Right lobe of liver (tissue), 6 donors: ENCODE data around the gene UBE2H. TPM values are rescaled to one million over a fixed set of nuclear protein-coding genes. Genes with fewer than 3 reads are reported as not detected.
A peak's percentile ranks its signal among the peaks of the same experiment; 100 is the strongest.

Experiments used
- ATAC-seq, 4 donors: fragments of 200-7000 bp; cut with Tn5 transposase; one replicate each; pipeline ENCODE4 v1.9.1; 2020; ENCODE audit warnings: mild to moderate bottlenecking in 4 of 4, moderate library complexity in 4 of 4
- DNase-seq, 3 donors: peaks; one replicate each; pipeline ENCODE4 v3.0.0-alpha.2; 2020
- H3K27ac ChIP-seq, 3 donors: fragments of 200-600 bp; one replicate each; pipeline ENCODE4 v1.8.0; 2022
- H3K27me3 ChIP-seq, 2 donors: fragments of 200-600 bp; one replicate each; pipeline ENCODE4 v1.8.0; 2022
- H3K36me3 ChIP-seq, 4 donors: fragments of 200-600 bp; sonication (generic) in 1 of 4; one replicate each; pipeline versions ENCODE4 v1.5.1 to v1.8.0; 2017 to 2022; ENCODE audit warnings: control low read depth in 1 of 4
- H3K4me1 ChIP-seq, 4 donors: fragments of 200-600 bp; sonication (generic) in 1 of 4; one replicate each; pipeline versions ENCODE4 v1.5.1 to v1.8.0; 2017 to 2022; ENCODE audit warnings: control low read depth in 1 of 4
- H3K4me3 ChIP-seq, 3 donors: fragments of 200-600 bp; one replicate each; pipeline ENCODE4 v1.8.0; 2022
- H3K9me3 ChIP-seq, 4 donors: fragments of 200-600 bp; sonication (generic) in 1 of 4; one replicate each; pipeline versions ENCODE4 v1.5.1 to v1.8.0; 2017 to 2022; ENCODE audit warnings: control low read depth in 1 of 4
- CTCF ChIP-seq, 4 donors: fragments of 200-600 bp in 3 of 4; fragments of 450-650 bp in 1 of 4; IDR thresholded peaks; one replicate each; pipeline versions ENCODE4 v1.5.1 to v1.8.0; 2016 to 2022; ENCODE audit warnings: antibody characterized with exemption in 4 of 4, mild to moderate bottlenecking in 2 of 4
- POLR2A ChIP-seq: fragments of 450-650 bp; IDR thresholded peaks from one replicate; pipeline ENCODE4 v1.6.1; 2017; ENCODE audit warnings: antibody characterized with exemption, mild to moderate bottlenecking
- WGBS: methylation state at CpG from one replicate; pipeline ENCODE4 v1.1.6; 2018; ENCODE audit warnings: low coverage, low lambda C conversion rate; ENCODE audit not compliant: insufficient coverage; ENCODE audit errors: missing lambda C conversion rate; 5-methylcytosine and 5-hydroxymethylcytosine counted together
- intact Hi-C, 2 donors: fragments of 100-400 bp; cut with DNase I; formaldehyde crosslinking; loops; one replicate each; pipeline versions ENCODE4 v1.11.2 to v1.14.1; 2022
- total RNA-seq, 6 experiments: library from RNA; depleted of rRNA in 2 of 6; stranded (reverse); fragments of >200 nt in 2 of 6; fragmentation: NEBNext Ultra II Directional in 3 of 6; extraction: Animal tissue kit (Norgen Biotek cat#: 25700) in 3 of 6; gene quantifications; one replicate each; pipeline versions ENCODE4 v1.1.0 to v1.2.4, GENCODE V29; 2016 to 2023
- donor health status: DM: no; HTN: yes; CAD: no.
- donor health status: DM: no; HTN: no; CAD: no.
- donor health status: DM: no; HTN: no; CAD: no.
- donor health status: DM: no; HTN: yes; CAD: no.
- donor health status: DM: no; HTN: yes; CAD: no.

The UBE2H gene
- total RNA-seq, 6 experiments from 2014 or later: 27.4 to 47.0 (median 35.6) TPM

GRCh38 chr7:129789000-129789399 is 163.8 kb downstream of the UBE2H start:
- intact Hi-C loops: no loop called here
- peaks cover 0 to 20% of the 10 kb centered on the region in 2 donors for H3K27me3 ChIP-seq
- no peak for DNase-seq

GRCh38 chr7:129786825-129787563 is 165.8 kb downstream of the UBE2H start:
- TF ChIP-seq POLR2A: no peak
- TF ChIP-seq CTCF (IDR thresholded peaks at IDR 0.05): no peak
- Histone ChIP-seq H3K36me3 (no peaks in the 10 kb centered on the region), H3K27me3 (peaks cover 0 to 38% of the 10 kb centered on the region in 2 donors), H3K4me1 (peaks cover 0 to 19% (median 6%) of the 10 kb centered on the region in 4 donors), H3K27ac (no peak overlapping the region), H3K4me3 (no peak overlapping the region), H3K9me3 (no peaks in the 10 kb centered on the region)
- DNase-seq: no peak
- intact Hi-C loops: no loop called here
- 21% methylated on average over 6 of the region's 13 CpGs for WGBS
- ATAC-seq: no peak

More at GRCh38 chr7:129789000-129789399, 163.8 kb downstream of the UBE2H start:
- H3K4me3 ChIP-seq: no peak overlapping the region
- no peak overlapping the region for H3K27ac ChIP-seq
- no peak for ATAC-seq
- H3K4me1 ChIP-seq: peaks cover 0 to 12% (median 5%) of the 10 kb centered on the region in 4 donors
- TF ChIP-seq CTCF (IDR thresholded peaks at IDR 0.05) (no peak), POLR2A (no peak)
- 82% methylated on average over 2 of the region's 6 CpGs for WGBS
- no peaks in the 10 kb centered on the region for H3K36me3 ChIP-seq
- no peaks in the 10 kb centered on the region for H3K9me3 ChIP-seq

GRCh38 chr7:129785685-129786514 is 166.9 kb downstream of the UBE2H start:
- H3K36me3 ChIP-seq: no peaks in the 10 kb centered on the region
- H3K9me3 ChIP-seq: no peaks in the 10 kb centered on the region
- peak overlapping the region in 1 of 3 donors; percentile 16 for H3K4me3 ChIP-seq
- WGBS: 6% methylated on average over 34 of the region's 44 CpGs
- peak in 3 of 4 donors; percentile 21 to 23 (median 23) for ATAC-seq
- intact Hi-C loops: no loop called here
- DNase-seq: no peak
- H3K27me3 ChIP-seq: peaks cover 7 to 47% of the 10 kb centered on the region in 2 donors
- TF ChIP-seq CTCF (IDR thresholded peaks at IDR 0.05) (no peak), POLR2A (no peak)
- no peak overlapping the region for H3K27ac ChIP-seq
- peaks cover 0 to 28% (median 7%) of the 10 kb centered on the region in 4 donors for H3K4me1 ChIP-seq

- TF ChIP-seq CTCF (IDR thresholded peaks at IDR 0.05) (no peak), POLR2A (no peak)
- Histone ChIP-seq H3K4me1 (peaks cover 0 to 36% (median 10%) of the 10 kb centered on the region in 4 donors), H3K9me3 (no peaks in the 10 kb centered on the region), H3K36me3 (no peaks in the 10 kb centered on the region), H3K4me3 (peak overlapping the region in 1 of 3 donors; percentile 16), H3K27ac (no peak overlapping the region), H3K27me3 (peaks cover 8 to 55% of the 10 kb centered on the region in 2 donors)
- DNase-seq (peak in 2 of 3 donors; percentile 59 to 72), ATAC-seq (peak; percentile 13 to 54 (median 37))
- intact Hi-C loops: no loop called here
- WGBS: 4% methylated on average over 27 of the region's 37 CpGs
Observed at GRCh38 chr7:129784783-129785684, 167.7 kb downstream of the UBE2H start.
